Thyroid gland (tissue), 4 donors: ENCODE results near the gene TGFBR1. TPM values are rescaled to one million over a fixed set of nuclear protein-coding genes. Genes with fewer than 3 reads are reported as not detected.

Experiments
- DNase-seq, 2 donors: peaks; one replicate each; pipeline ENCODE4 v3.0.0-alpha.2; 2019
- H3K27ac ChIP-seq, 3 donors: fragments of 200-600 bp; sonication (generic); 1 replicate in 2 of 3; 2 replicates in 1 of 3; pipeline ENCODE4 v1.5.1; 2016 to 2019; ENCODE audit warnings: mild to moderate bottlenecking in 1 of 3, moderate library complexity in 1 of 3
- H3K27me3 ChIP-seq: fragments of 200-600 bp; sonication (generic); one replicate; pipeline ENCODE4 v1.5.1; 2019
- H3K36me3 ChIP-seq, 2 donors: fragments of 200-600 bp; sonication (generic); one replicate each; pipeline ENCODE4 v1.5.1; 2016 to 2019
- H3K4me1 ChIP-seq, 2 donors: fragments of 200-600 bp; sonication (generic); one replicate each; pipeline ENCODE4 v1.5.1; 2017 to 2019
- H3K4me3 ChIP-seq, 3 donors: fragments of 200-600 bp; sonication (generic); replicated peaks in 1 of 3; 1 replicate in 2 of 3; 2 replicates in 1 of 3; pipeline ENCODE4 v1.5.1; 2016; ENCODE audit warnings: mild to moderate bottlenecking in 1 of 3
- H3K9me3 ChIP-seq: fragments of 200-600 bp; sonication (generic); one replicate; pipeline ENCODE4 v1.5.1; 2017
- POLR2A ChIP-seq, 2 donors: fragments of 450-650 bp; IDR thresholded peaks; one replicate each; pipeline ENCODE4 v1.6.1; 2017; ENCODE audit warnings: antibody characterized with exemption in 2 of 2, mild to moderate bottlenecking in 2 of 2, moderate library complexity in 1 of 2
- WGBS, 2 donors: methylation state at CpG; one replicate each; pipeline ENCODE4 v1.1.5; 2017; 5-methylcytosine and 5-hydroxymethylcytosine counted together
- intact Hi-C: fragments of 100-400 bp; cut with DNase I; formaldehyde crosslinking; loops from one replicate; pipeline ENCODE4 v1.15.1; 2023
- total RNA-seq, 4 donors: library from RNA; depleted of rRNA; stranded (reverse); fragments of >200 nt; gene quantifications; one replicate each; pipeline ENCODE4 v1.2.3, GENCODE V29; 2016
- TF ChIP-seq, protein P1 (sequence below), 6 experiments: fragments of 200-600 bp in 3 of 6; fragments of 450-650 bp in 3 of 6; sonication (generic) in 3 of 6; IDR thresholded peaks; one replicate each; pipeline ENCODE4 v1.5.1; 2016 to 2019; ENCODE audit warnings: antibody characterized with exemption in 6 of 6, mild to moderate bottlenecking in 2 of 6, inconsistent platforms in 1 of 6, moderate library complexity in 1 of 6

TGFBR1 gene
- total RNA-seq, 4 donors from 2014 or later, result 18.6 to 36.7 (median 28.5) TPM

DNA sequence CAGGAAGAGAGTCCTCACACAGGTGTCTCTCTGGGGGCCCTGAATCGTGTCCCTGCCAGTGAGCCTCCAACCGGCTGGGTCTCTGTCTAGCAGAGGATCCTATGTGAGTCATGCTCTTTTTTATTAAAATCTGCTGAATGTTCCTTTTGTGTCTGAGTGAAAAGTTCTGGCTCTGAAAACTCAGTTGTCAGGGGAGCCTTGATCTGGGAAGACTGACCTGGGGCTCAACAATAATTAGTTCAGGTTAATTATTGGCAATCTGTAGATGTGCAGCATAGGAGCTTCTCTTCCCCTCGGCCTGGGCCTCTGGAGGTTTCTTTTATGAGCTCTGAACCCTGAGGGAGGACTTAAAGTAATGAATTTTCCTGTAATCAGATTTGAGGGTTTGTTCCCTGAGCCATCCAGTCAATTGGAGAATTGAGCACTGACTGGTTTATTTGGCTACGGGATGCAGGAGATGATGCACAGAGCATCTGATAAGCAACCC, 71.7 kb downstream of the TGFBR1 start:
- no peaks in the 10 kb centered on the region for H3K36me3 ChIP-seq
- 79 to 85% methylated on average over 4 of the region's 4 CpGs for WGBS, 2 donors
- intact Hi-C loops, result no loop called here
- peaks cover 0 to 7% of the 10 kb centered on the region in 2 donors for H3K4me1 ChIP-seq
- H3K27me3 ChIP-seq, result no peaks in the 10 kb centered on the region
- H3K9me3 ChIP-seq, result no peaks in the 10 kb centered on the region
- DNase-seq, result no peak
- no peak overlapping the region for H3K27ac ChIP-seq
- TF ChIP-seq, protein P1, sequence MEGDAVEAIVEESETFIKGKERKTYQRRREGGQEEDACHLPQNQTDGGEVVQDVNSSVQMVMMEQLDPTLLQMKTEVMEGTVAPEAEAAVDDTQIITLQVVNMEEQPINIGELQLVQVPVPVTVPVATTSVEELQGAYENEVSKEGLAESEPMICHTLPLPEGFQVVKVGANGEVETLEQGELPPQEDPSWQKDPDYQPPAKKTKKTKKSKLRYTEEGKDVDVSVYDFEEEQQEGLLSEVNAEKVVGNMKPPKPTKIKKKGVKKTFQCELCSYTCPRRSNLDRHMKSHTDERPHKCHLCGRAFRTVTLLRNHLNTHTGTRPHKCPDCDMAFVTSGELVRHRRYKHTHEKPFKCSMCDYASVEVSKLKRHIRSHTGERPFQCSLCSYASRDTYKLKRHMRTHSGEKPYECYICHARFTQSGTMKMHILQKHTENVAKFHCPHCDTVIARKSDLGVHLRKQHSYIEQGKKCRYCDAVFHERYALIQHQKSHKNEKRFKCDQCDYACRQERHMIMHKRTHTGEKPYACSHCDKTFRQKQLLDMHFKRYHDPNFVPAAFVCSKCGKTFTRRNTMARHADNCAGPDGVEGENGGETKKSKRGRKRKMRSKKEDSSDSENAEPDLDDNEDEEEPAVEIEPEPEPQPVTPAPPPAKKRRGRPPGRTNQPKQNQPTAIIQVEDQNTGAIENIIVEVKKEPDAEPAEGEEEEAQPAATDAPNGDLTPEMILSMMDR (IDR thresholded peaks at IDR 0.05), result no peak
- no peak for TF ChIP-seq POLR2A (IDR thresholded peaks at IDR 0.05)
- H3K4me3 ChIP-seq, result no peak overlapping the region

DNA sequence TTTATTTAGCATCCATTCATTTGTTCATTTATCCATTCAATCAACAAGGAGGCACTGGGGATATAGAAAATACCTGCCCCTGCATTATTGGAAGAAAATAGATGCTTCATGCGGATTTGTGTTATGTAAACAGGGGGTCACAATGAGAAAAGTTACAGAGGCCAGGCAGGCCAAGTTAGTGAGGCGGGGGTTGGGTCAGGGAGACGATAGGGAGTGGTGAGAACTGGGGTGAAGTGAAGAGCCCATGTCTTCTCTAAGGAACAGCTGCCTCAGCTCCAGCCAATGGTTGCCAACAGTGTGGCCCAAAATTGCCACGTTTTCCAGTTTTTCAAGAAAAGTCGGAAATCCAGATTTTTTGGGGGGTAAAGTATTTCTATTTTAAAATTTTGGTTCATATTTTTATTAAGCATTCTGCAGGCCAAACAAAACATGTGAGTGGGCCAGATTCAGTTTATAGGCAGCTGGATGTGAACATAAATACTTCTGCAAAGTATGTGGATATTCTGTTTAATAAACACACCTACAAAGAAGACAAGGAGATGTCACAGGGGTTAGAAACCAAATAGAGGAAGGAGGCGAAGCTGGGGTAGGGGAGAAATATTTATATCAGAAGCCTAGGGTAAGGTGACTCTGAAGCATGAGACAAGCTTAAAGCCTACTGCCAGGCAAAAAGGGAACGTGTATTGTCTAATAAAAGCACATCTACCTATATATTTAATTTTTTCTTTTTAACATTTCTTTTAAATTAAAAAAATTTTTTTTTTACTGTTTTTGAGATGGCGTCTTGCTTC, 72.9 kb downstream of the TGFBR1 start:
- WGBS, 2 donors, result 95% methylated on average over 8 of the region's 8 CpGs
- Histone ChIP-seq H3K27ac (no peak overlapping the region), H3K27me3 (no peaks in the 10 kb centered on the region), H3K36me3 (no peaks in the 10 kb centered on the region), H3K9me3 (no peaks in the 10 kb centered on the region), H3K4me3 (no peak overlapping the region), H3K4me1 (no peaks in the 10 kb centered on the region)
- no peak for DNase-seq
- TF ChIP-seq POLR2A (IDR thresholded peaks at IDR 0.05), result no peak
- TF ChIP-seq, protein P1 (IDR thresholded peaks at IDR 0.05), result no peak
- intact Hi-C loops, result no loop called here

DNA sequence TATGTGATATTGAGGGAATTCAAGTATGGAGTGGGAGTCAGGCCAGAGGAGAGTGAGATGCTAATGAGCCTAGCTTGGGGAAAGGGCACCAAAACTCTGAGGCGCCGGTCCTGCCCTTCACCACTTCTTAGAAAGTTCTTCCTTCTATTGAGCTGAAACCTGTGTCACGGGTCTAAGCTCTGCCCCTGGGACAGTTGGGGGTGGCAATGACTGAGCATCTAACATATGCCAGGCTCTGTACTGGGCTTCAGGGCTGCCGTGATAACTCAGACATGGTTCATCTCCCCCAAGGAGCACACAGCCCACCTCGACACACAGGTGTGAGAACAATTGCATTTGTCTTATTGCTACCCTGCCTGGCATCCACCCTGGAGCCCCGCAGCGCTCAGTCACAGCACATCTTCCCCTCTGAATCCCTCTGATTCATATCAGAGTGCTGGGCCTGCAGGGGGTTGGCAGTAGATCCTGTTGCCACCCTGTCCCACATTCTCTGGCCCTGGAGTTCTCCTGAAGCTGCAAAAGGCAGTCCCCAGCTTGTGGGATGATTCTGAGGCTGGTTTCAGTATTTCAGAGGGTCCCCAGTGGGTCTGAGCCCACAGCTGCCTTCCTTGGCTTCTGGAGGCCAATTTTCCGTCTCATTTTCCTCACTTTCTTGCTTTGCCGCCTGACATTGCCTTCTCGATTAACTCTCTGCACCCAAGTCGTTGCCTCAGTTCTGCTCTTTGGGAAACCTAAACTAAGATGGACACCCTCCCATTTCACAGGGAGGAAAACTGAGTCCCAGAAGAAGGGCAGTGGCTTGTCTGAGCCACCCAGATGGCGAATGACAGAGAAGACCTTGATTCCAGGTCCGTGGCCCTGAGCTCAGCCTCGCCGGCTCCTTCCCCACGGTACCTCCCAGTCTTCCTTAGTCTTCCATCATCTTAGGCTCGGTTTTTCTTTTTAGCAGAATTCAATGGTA, 74.3 kb downstream of the TGFBR1 start:
- WGBS, 2 donors, result 91% methylated on average over 15 to 17 of the region's 17 CpGs
- H3K9me3 ChIP-seq, result no peaks in the 10 kb centered on the region
- no peaks in the 10 kb centered on the region for H3K36me3 ChIP-seq
- H3K4me1 ChIP-seq, result no peaks in the 10 kb centered on the region
- no peak overlapping the region for H3K4me3 ChIP-seq
- intact Hi-C loops, result no loop called here
- H3K27ac ChIP-seq, result no peak overlapping the region
- no peaks in the 10 kb centered on the region for H3K27me3 ChIP-seq
- TF ChIP-seq, protein P1 (IDR thresholded peaks at IDR 0.05), result no peak
- no peak for TF ChIP-seq POLR2A (IDR thresholded peaks at IDR 0.05)
- no peak for DNase-seq

DNA sequence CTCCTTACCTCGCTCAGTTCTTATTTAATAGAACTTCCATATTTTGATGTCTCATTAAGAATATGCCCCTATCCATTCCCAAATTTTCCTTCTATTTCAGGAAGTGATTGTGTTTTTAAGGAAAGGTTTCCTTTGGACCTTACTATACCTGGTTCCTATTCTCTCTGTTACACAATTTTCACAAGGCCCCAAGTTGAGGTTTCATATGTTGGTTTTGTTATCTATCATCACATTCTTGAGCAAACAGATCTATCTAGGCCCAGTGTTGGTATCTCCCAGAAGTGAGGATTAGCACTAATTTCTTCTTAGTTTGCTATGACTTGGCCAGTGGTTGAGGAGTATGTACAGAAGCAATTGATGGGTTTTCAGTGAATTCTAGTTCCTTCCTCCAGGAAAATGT, 75.3 kb downstream of the TGFBR1 start:
- Histone ChIP-seq H3K4me1 (peaks cover 0 to 3% of the 10 kb centered on the region in 2 donors), H3K27ac (no peak overlapping the region), H3K36me3 (no peaks in the 10 kb centered on the region), H3K4me3 (no peak overlapping the region), H3K9me3 (no peaks in the 10 kb centered on the region), H3K27me3 (no peaks in the 10 kb centered on the region)
- intact Hi-C loops, result no loop called here
- DNase-seq, result no peak
- WGBS, 2 donors, result 96 to 100% methylated on average over 1 of the region's 1 CpG
- TF ChIP-seq, protein P1 (IDR thresholded peaks at IDR 0.05), result no peak
- TF ChIP-seq POLR2A (IDR thresholded peaks at IDR 0.05), result no peak
